Right atrium auricular region (tissue), 2 donors: Measurements from ENCODE around the gene COX6A2. TPM values are rescaled to one million over a fixed set of nuclear protein-coding genes. Genes with fewer than 3 reads are reported as not detected.

ENCODE experiments used
- DNase-seq: peaks from one replicate; pipeline ENCODE4 v3.0.0-alpha.2; 2019; ENCODE audit warnings: low spot score
- H3K27ac ChIP-seq, 2 donors: fragments of 200-600 bp; sonication (generic); 1 replicate in 1 of 2; 2 replicates in 1 of 2; pipeline ENCODE4 v1.5.1; 2016 to 2019
- H3K27me3 ChIP-seq, 2 donors: fragments of 200-600 bp; sonication (generic); one replicate each; pipeline versions ENCODE4 v1.5.1 to v1.6.0; 2017 to 2019
- H3K36me3 ChIP-seq: fragments of 200-600 bp; sonication (generic); one replicate; pipeline ENCODE4 v1.5.1; 2016
- H3K4me1 ChIP-seq, 2 donors: fragments of 200-600 bp; sonication (generic); one replicate each; pipeline versions ENCODE4 v1.5.1 to v1.6.0; 2017 to 2019
- H3K4me3 ChIP-seq, 2 donors: fragments of 200-600 bp; sonication (generic); 1 replicate in 1 of 2; 2 replicates in 1 of 2; pipeline ENCODE4 v1.5.1; 2017 to 2019; ENCODE audit warnings: mild to moderate bottlenecking in 1 of 2, moderate library complexity in 1 of 2
- H3K9me3 ChIP-seq, 2 donors: fragments of 200-600 bp; sonication (generic); one replicate each; pipeline ENCODE4 v1.5.1; 2019
- CTCF ChIP-seq, 2 donors: fragments of 200-600 bp; sonication (generic); IDR thresholded peaks; one replicate each; pipeline ENCODE4 v1.5.1; 2019; ENCODE audit warnings: antibody characterized with exemption in 2 of 2
- total RNA-seq, 2 donors: library from RNA; depleted of rRNA; stranded (reverse); fragments of >200 nt; gene quantifications; one replicate each; pipeline ENCODE4 v1.1.0, GENCODE V29; 2016

Gene COX6A2
- total RNA-seq, 2 donors from 2014 or later, result 515 to 564 TPM

GRCh38 chr16:31412750-31413149 lies 15.4 kb downstream of the COX6A2 start:
- H3K27ac ChIP-seq, result no peak overlapping the region
- H3K36me3 ChIP-seq, result no peaks in the 10 kb centered on the region
- DNase-seq, result no peak
- no peak overlapping the region for H3K4me3 ChIP-seq
- no peaks in the 10 kb centered on the region for H3K4me1 ChIP-seq
- no peaks in the 10 kb centered on the region for H3K9me3 ChIP-seq
- no peak for TF ChIP-seq CTCF (IDR thresholded peaks at IDR 0.05)
- no peaks in the 10 kb centered on the region for H3K27me3 ChIP-seq

GRCh38 chr16:31411024-31411844 lies 16.9 kb downstream of the COX6A2 start:
- no peak for TF ChIP-seq CTCF (IDR thresholded peaks at IDR 0.05)
- no peak for DNase-seq
- H3K27ac ChIP-seq, result no peak overlapping the region
- no peaks in the 10 kb centered on the region for H3K36me3 ChIP-seq
- no peak overlapping the region for H3K4me3 ChIP-seq
- H3K4me1 ChIP-seq, result no peaks in the 10 kb centered on the region
- H3K9me3 ChIP-seq, result no peaks in the 10 kb centered on the region
- H3K27me3 ChIP-seq, result no peaks in the 10 kb centered on the region

- Histone ChIP-seq H3K9me3 (no peaks in the 10 kb centered on the region), H3K27ac (no peak overlapping the region), H3K4me3 (no peak overlapping the region), H3K4me1 (no peaks in the 10 kb centered on the region), H3K27me3 (no peaks in the 10 kb centered on the region), H3K36me3 (no peaks in the 10 kb centered on the region)
- TF ChIP-seq CTCF (IDR thresholded peaks at IDR 0.05), result no peak
- no peak for DNase-seq
These were observed 18.1 kb downstream of the COX6A2 start for GRCh38 chr16:31410082-31410481.

- Histone ChIP-seq H3K9me3 (no peaks in the 10 kb centered on the region), H3K36me3 (no peaks in the 10 kb centered on the region), H3K4me3 (no peak overlapping the region), H3K27ac (no peak overlapping the region), H3K27me3 (no peaks in the 10 kb centered on the region), H3K4me1 (no peaks in the 10 kb centered on the region)
- no peak for TF ChIP-seq CTCF (IDR thresholded peaks at IDR 0.05)
- DNase-seq, result no peak
These were observed 18.7 kb downstream of the COX6A2 start for GRCh38 chr16:31409433-31409832.

- no peak for DNase-seq
- H3K4me3 ChIP-seq, result no peak overlapping the region
- no peaks in the 10 kb centered on the region for H3K4me1 ChIP-seq
- no peak for TF ChIP-seq CTCF (IDR thresholded peaks at IDR 0.05)
- H3K27me3 ChIP-seq, result no peaks in the 10 kb centered on the region
- no peaks in the 10 kb centered on the region for H3K36me3 ChIP-seq
- no peak overlapping the region for H3K27ac ChIP-seq
- no peaks in the 10 kb centered on the region for H3K9me3 ChIP-seq
These were observed 20.8 kb downstream of the COX6A2 start for GRCh38 chr16:31407406-31407805.
